GM21367 (cell line): ENCODE measurements around the gene DNAH12.

Experiments
- ATAC-seq: cut with Tn5 transposase; IDR thresholded peaks from one replicate; pipeline ENCODE4 v1.9.1; 2021; ENCODE audit not compliant: unreplicated experiment

DNAH12 gene

GRCh38 chr3:57256844-57257243 lies 287.3 kb downstream of the DNAH12 start:
- ATAC-seq = no peak

GRCh38 chr3:57252404-57252803 lies 291.7 kb downstream of the DNAH12 start:
- no peak for ATAC-seq

GRCh38 chr3:57244946-57245345 lies 299.2 kb downstream of the DNAH12 start:
- ATAC-seq = no peak
